Keratinocyte (primary cell): ENCODE data around the gene SCNN1B. TPM values are rescaled to one million over a fixed set of nuclear protein-coding genes. Genes with fewer than 3 reads are reported as not detected.

Experiments
- DNase-seq: peaks from one replicate; pipeline ENCODE4 v3.0.0-alpha.2; 2011; ENCODE audit warnings: low read depth, missing footprints, low spot score
- FAIRE-seq: peaks from 2 replicates; lab custom pipeline; 2011; peaks lifted over from hg19 to GRCh38; lab: Jason Lieb, UNC
- H2AFZ ChIP-seq: 2 replicates; pipeline ENCODE4 v1.6.0; 2012; ENCODE audit warnings: low read length, control low read depth, inconsistent platforms; ENCODE audit not compliant: control insufficient read depth
- H3K27ac ChIP-seq: 2 replicates; pipeline ENCODE4 v1.5.1; 2011; ENCODE audit warnings: low read length; ENCODE audit not compliant: control insufficient read depth, insufficient read depth
- H3K27me3 ChIP-seq: 3 replicates; pipeline ENCODE4 v1.6.0; 2011; ENCODE audit warnings: low read length; ENCODE audit not compliant: control insufficient read depth, insufficient read depth; ENCODE audit errors: extremely low read depth
- H3K36me3 ChIP-seq, 2 experiments: 2 replicates in 1 of 2; 3 replicates in 1 of 2; pipeline ENCODE4 v1.5.1; 2011; ENCODE audit warnings: low read length in 2 of 2, mild to moderate bottlenecking in 1 of 2; ENCODE audit not compliant: control insufficient read depth in 2 of 2, insufficient read depth in 2 of 2; ENCODE audit errors: extremely low read depth in 1 of 2
- H3K4me1 ChIP-seq: 3 replicates; pipeline ENCODE4 v1.5.1; 2011; ENCODE audit warnings: low read length; ENCODE audit not compliant: control insufficient read depth, insufficient read depth; ENCODE audit errors: extremely low read depth
- H3K4me2 ChIP-seq: 3 replicates; pipeline ENCODE4 v1.6.0; 2011; ENCODE audit warnings: low read depth, low read length; ENCODE audit not compliant: control insufficient read depth, insufficient read depth; ENCODE audit errors: extremely low read depth
- H3K4me3 ChIP-seq, 3 experiments: fragments of 200-600 bp in 1 of 3; sonication (generic) in 1 of 3; 2 replicates in 2 of 3; 3 replicates in 1 of 3; pipeline ENCODE4 v1.5.1; 2011 to 2016; ENCODE audit warnings: low read length in 3 of 3, mild to moderate bottlenecking in 3 of 3, control low read depth in 2 of 3, inconsistent platforms in 1 of 3, low read depth in 1 of 3, mixed read lengths in 1 of 3, mixed run types in 1 of 3, moderate library complexity in 1 of 3; ENCODE audit not compliant: control insufficient read depth in 2 of 3, insufficient read depth in 2 of 3; ENCODE audit errors: extremely low read depth in 1 of 3
- H3K79me2 ChIP-seq: 2 replicates; pipeline ENCODE4 v1.6.0; 2012; ENCODE audit warnings: low read length; ENCODE audit not compliant: control insufficient read depth, insufficient read depth
- H3K9ac ChIP-seq: 3 replicates; pipeline ENCODE4 v1.6.0; 2011; ENCODE audit warnings: low read length; ENCODE audit not compliant: control insufficient read depth, insufficient read depth; ENCODE audit errors: extremely low read depth
- H3K9me1 ChIP-seq: 3 replicates; pipeline ENCODE4 v1.6.0; 2011; ENCODE audit warnings: low read length; ENCODE audit not compliant: control insufficient read depth, insufficient read depth; ENCODE audit errors: extremely low read depth
- H3K9me3 ChIP-seq: 2 replicates; pipeline ENCODE4 v1.5.1; 2012; ENCODE audit warnings: low read depth, low read length; ENCODE audit not compliant: control insufficient read depth
- H4K20me1 ChIP-seq: 3 replicates; pipeline ENCODE4 v1.6.0; 2011; ENCODE audit warnings: low read length; ENCODE audit not compliant: control insufficient read depth, insufficient read depth; ENCODE audit errors: extremely low read depth
- EZH2 ChIP-seq: IDR thresholded peaks from one replicate; pipeline ENCODE4 v1.6.1; 2012; ENCODE audit warnings: inconsistent platforms, mild to moderate bottlenecking, low read length, moderate library complexity
- dilution Hi-C: fragments of 300-500 bp; cut with MboI; formaldehyde crosslinking; loops from one replicate; pipeline ENCODE4 v1.7.0; 2020; ENCODE audit warnings: low sequenced_read_pairs; ENCODE audit not compliant: extremely low pct_ligation_motif_present
- polyA plus RNA-seq, 5 experiments: library from polyadenylated mRNA; depleted of rRNA in 3 of 5; stranded (reverse) in 3 of 5; stranded (forward) in 1 of 5; unstranded in 1 of 5; fragments of >200 nt; gene quantifications; 1 replicate in 1 of 5; 2 replicates in 3 of 5; 3 replicates in 1 of 5; pipeline versions ENCODE4 v1.2.1 to v1.2.3, GENCODE V29; 2011 to 2012; ENCODE audit warnings: missing spikeins in 2 of 5, low read depth in 1 of 5, low replicate concordance in 1 of 5
- TF ChIP-seq, protein P1 (sequence below), 3 experiments: IDR thresholded peaks in 1 of 3; conservative IDR thresholded peaks in 1 of 3; optimal IDR thresholded peaks in 1 of 3; 2 replicates in 2 of 3; 3 replicates in 1 of 3; pipeline versions ENCODE3 to v1.5.1; 2011; ENCODE audit warnings: low read length in 3 of 3, mild to moderate bottlenecking in 3 of 3, moderate library complexity in 2 of 3, control low read depth in 1 of 3, inconsistent platforms in 1 of 3; ENCODE audit not compliant: insufficient read depth in 2 of 3; ENCODE audit errors: extremely low read depth in 1 of 3

SCNN1B gene
- polyA plus RNA-seq, 1 donor (not counting 4 experiments of a cell fraction or from before 2014, with no cell fraction given) = 0.92 TPM

DNA sequence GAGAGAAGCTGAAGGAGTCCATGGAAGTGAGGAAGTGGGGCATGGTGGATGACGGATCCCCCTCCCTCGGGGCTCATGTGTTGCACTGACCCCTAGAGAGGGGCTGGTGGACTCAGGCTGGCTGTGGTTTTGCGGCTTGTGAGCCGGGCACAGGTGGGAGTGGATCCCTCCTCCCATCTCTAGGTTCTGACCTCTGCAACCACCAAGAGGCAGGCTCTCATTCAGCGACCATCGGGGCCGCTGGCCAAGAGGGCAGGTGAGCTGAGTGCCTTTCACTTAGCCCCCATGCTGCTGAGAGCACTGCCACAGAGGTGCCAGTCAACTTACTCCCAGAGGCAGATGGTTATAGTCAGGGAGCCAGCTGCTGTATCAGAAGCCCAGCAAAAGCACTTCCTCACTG, 67.3 kb downstream of the SCNN1B start:
- Histone ChIP-seq H3K27ac (no peak overlapping the region), H4K20me1 (no peaks in the 10 kb centered on the region), H3K27me3 (no peaks in the 10 kb centered on the region), H3K4me2 (no peak overlapping the region), H3K4me1 (peaks cover 10% of the 10 kb centered on the region), H3K36me3 (no peaks in the 10 kb centered on the region), H2AFZ (no peak overlapping the region), H3K9me3 (no peaks in the 10 kb centered on the region), H3K4me3 (no peak overlapping the region), H3K9ac (no peak overlapping the region), H3K9me1 (no peaks in the 10 kb centered on the region), H3K79me2 (no peaks in the 10 kb centered on the region)
- dilution Hi-C loops = no loop called here
- no peak for DNase-seq
- TF ChIP-seq, protein P1, sequence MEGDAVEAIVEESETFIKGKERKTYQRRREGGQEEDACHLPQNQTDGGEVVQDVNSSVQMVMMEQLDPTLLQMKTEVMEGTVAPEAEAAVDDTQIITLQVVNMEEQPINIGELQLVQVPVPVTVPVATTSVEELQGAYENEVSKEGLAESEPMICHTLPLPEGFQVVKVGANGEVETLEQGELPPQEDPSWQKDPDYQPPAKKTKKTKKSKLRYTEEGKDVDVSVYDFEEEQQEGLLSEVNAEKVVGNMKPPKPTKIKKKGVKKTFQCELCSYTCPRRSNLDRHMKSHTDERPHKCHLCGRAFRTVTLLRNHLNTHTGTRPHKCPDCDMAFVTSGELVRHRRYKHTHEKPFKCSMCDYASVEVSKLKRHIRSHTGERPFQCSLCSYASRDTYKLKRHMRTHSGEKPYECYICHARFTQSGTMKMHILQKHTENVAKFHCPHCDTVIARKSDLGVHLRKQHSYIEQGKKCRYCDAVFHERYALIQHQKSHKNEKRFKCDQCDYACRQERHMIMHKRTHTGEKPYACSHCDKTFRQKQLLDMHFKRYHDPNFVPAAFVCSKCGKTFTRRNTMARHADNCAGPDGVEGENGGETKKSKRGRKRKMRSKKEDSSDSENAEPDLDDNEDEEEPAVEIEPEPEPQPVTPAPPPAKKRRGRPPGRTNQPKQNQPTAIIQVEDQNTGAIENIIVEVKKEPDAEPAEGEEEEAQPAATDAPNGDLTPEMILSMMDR (optimal IDR thresholded peaks at IDR 0.05 in 1 of 3, IDR thresholded peaks at IDR 0.05 in 1 of 3, conservative IDR thresholded peaks at IDR 0.05 in 1 of 3; ENCODE audit: extremely low read depth in 1 of 3, insufficient read depth in 2 of 3, low read length in 3 of 3) = no peak
- TF ChIP-seq EZH2 = no peak
- FAIRE-seq = no peak

DNA sequence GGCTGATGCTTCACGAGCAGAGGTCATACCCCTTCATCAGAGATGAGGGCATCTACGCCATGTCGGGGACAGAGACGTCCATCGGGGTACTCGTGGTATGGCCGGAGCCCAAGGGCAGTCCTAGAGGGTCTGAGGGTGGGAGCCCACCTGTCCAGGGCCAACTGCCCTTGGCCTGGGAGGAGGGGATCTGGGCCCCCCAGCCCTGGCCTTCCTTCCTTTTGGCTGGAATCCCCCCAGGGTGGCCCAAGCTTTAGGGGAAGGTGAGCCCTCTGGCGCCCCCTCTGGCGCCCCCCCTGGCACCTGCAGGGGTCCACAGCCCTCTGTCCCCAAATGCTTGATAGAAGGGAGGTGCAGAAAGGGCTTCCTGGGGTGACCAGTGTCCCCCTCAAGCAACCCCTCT, 69.3 kb downstream of the SCNN1B start:
- FAIRE-seq (no peak), DNase-seq (no peak)
- Histone ChIP-seq H3K9ac (no peak overlapping the region), H3K27me3 (no peaks in the 10 kb centered on the region), H3K9me1 (no peaks in the 10 kb centered on the region), H3K9me3 (no peaks in the 10 kb centered on the region), H3K4me1 (peaks cover 10% of the 10 kb centered on the region), H3K79me2 (no peaks in the 10 kb centered on the region), H3K4me2 (no peak overlapping the region), H2AFZ (no peak overlapping the region), H4K20me1 (no peaks in the 10 kb centered on the region), H3K27ac (no peak overlapping the region), H3K4me3 (no peak overlapping the region), H3K36me3 (no peaks in the 10 kb centered on the region)
- dilution Hi-C loops = no loop called here
- TF ChIP-seq EZH2 = no peak
- TF ChIP-seq, protein P1 (optimal IDR thresholded peaks at IDR 0.05 in 1 of 3, IDR thresholded peaks at IDR 0.05 in 1 of 3, conservative IDR thresholded peaks at IDR 0.05 in 1 of 3; ENCODE audit: extremely low read depth in 1 of 3, insufficient read depth in 2 of 3, low read length in 3 of 3) = no peak
